ENCODE results near the gene ARHGEF16.

ARHGEF16 gene

GRCh38 chr1:3422638-3423037 is 31.8 kb upstream of the ARHGEF16 start:
- DNase-seq (ENCODE audit: low spot score), result no peak

- DNase-seq (ENCODE audit: low spot score), result no peak
Observed at GRCh38 chr1:3423245-3423829, 31.1 kb upstream of the ARHGEF16 start.

GRCh38 chr1:3423896-3424611 is 30.4 kb upstream of the ARHGEF16 start:
- no peak for DNase-seq (ENCODE audit: low spot score)

GRCh38 chr1:3425486-3426215 is 28.8 kb upstream of the ARHGEF16 start:
- DNase-seq (ENCODE audit: low spot score), result no peak

- DNase-seq (ENCODE audit: low spot score), result no peak
Observed at GRCh38 chr1:3426956-3427535, 27.4 kb upstream of the ARHGEF16 start.

- DNase-seq (ENCODE audit: low spot score), result no peak
Observed at GRCh38 chr1:3427711-3428704, 26.5 kb upstream of the ARHGEF16 start.

GRCh38 chr1:3428899-3429298 is 25.6 kb upstream of the ARHGEF16 start:
- no peak for DNase-seq (ENCODE audit: low spot score)

- DNase-seq (ENCODE audit: low spot score), result no peak
Observed at GRCh38 chr1:3429320-3429719, 25.1 kb upstream of the ARHGEF16 start.

- no peak for DNase-seq (ENCODE audit: low spot score)
Observed at GRCh38 chr1:3429766-3430165, 24.7 kb upstream of the ARHGEF16 start.

- DNase-seq (ENCODE audit: low spot score), result no peak
Observed at GRCh38 chr1:3430406-3430805, 24.1 kb upstream of the ARHGEF16 start.

- DNase-seq (ENCODE audit: low spot score), result no peak
Observed at GRCh38 chr1:3430820-3431219, 23.6 kb upstream of the ARHGEF16 start.

GRCh38 chr1:3431266-3431665 is 23.2 kb upstream of the ARHGEF16 start:
- no peak for DNase-seq (ENCODE audit: low spot score)

- DNase-seq (ENCODE audit: low spot score), result no peak
Observed at GRCh38 chr1:3431686-3432085, 22.8 kb upstream of the ARHGEF16 start.

GRCh38 chr1:3432306-3432705 is 22.2 kb upstream of the ARHGEF16 start:
- no peak for DNase-seq (ENCODE audit: low spot score)

GRCh38 chr1:3433076-3433475 is 21.4 kb upstream of the ARHGEF16 start:
- no peak for DNase-seq (ENCODE audit: low spot score)

- DNase-seq (ENCODE audit: low spot score), result no peak
Observed at GRCh38 chr1:3433596-3434320, 20.7 kb upstream of the ARHGEF16 start.

- DNase-seq (ENCODE audit: low spot score), result no peak
Observed at GRCh38 chr1:3434406-3435110, 19.9 kb upstream of the ARHGEF16 start.

GRCh38 chr1:3435666-3436065 is 18.8 kb upstream of the ARHGEF16 start:
- no peak for DNase-seq (ENCODE audit: low spot score)

GRCh38 chr1:3436451-3436850 is 18.0 kb upstream of the ARHGEF16 start:
- no peak for DNase-seq (ENCODE audit: low spot score)

GRCh38 chr1:3436901-3437300 is 17.6 kb upstream of the ARHGEF16 start:
- DNase-seq (ENCODE audit: low spot score), result no peak
